GM13976 (cell line): ENCODE results near the gene GRB2.

Experiments used
- DNase-seq: peaks from one replicate; pipeline ENCODE4 v3.0.0; 2012; ENCODE audit warnings: low spot score
- in situ Hi-C: fragments of 300-500 bp; cut with MboI; formaldehyde crosslinking; loops from one replicate; pipeline ENCODE4 v1.12.0; 2022; ENCODE audit warnings: low sequenced_read_pairs, mixed read lengths, inconsistent platforms; ENCODE audit not compliant: unreplicated experiment
- TF ChIP-seq, protein P1 (sequence below): IDR thresholded peaks from 2 replicates; pipeline ENCODE4 v1.5.1; 2012; ENCODE audit warnings: borderline replicate concordance, mild to moderate bottlenecking; ENCODE audit not compliant: insufficient read depth; ENCODE audit errors: extremely low read depth, missing control alignments, control extremely low read depth

Gene GRB2

DNA sequence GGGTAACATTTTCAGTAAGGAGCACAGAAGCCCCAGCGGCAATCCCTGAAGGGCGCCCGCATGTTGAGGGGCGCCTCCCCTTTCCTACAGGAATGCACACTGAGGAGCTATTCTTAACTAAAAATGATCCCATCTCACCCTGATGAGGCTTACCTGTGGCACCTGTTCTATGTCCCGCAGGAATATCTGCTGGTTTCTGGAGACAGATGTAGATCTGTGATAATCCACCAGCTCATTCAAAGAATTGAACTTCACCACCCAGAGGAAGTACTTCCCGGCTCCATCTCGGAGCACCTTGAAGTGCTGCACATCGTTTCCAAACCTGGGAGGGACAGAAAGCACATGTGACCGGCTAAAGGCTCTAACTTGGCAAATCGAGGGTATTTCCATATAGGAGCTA, 84.0 kb downstream of the GRB2 start:
- TF ChIP-seq, protein P1, sequence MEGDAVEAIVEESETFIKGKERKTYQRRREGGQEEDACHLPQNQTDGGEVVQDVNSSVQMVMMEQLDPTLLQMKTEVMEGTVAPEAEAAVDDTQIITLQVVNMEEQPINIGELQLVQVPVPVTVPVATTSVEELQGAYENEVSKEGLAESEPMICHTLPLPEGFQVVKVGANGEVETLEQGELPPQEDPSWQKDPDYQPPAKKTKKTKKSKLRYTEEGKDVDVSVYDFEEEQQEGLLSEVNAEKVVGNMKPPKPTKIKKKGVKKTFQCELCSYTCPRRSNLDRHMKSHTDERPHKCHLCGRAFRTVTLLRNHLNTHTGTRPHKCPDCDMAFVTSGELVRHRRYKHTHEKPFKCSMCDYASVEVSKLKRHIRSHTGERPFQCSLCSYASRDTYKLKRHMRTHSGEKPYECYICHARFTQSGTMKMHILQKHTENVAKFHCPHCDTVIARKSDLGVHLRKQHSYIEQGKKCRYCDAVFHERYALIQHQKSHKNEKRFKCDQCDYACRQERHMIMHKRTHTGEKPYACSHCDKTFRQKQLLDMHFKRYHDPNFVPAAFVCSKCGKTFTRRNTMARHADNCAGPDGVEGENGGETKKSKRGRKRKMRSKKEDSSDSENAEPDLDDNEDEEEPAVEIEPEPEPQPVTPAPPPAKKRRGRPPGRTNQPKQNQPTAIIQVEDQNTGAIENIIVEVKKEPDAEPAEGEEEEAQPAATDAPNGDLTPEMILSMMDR: no peak
- no peak for DNase-seq
- in situ Hi-C loops: loop anchor here (10.0 kb wide), 1 partner anchor 83 kb away; the partner anchor contains the start of gene GRB2

DNA sequence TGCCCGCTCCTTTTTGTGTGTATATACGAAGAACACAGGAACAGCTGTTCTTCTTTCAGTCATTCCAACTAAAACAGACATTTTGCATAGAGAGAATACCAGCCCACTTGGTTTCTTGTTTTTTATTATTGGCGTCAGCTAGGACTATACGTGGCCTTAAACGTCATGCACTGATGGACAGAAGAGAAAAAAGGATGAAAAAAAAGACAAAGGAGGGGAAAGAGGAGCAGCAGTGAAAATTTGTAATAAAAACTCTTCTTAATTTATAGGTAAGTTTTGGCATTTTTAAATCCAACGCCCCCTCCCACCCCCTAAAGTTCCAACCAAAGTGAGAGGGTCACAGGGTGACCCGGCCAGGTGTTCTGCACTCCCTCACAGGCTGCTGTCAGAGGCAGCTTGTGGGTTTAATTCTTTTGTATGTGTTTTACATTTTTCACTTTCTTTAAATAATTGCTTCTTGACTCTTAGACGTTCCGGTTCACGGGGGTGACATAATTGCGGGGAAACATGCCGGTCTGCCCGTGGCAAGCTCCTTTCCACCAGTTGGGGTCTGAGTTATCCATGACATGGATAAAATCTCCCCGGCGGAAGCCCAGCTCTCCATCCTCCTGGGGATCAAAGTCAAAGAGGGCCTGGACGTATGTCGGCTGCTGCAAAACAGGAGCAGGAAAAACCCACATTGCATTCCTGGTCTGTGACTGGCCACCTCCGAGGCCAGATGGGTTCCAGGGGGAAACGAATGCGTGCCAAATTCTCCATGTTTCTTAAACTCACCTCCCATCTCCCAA, 85.4 kb downstream of the GRB2 start:
- peak; percentile 78 for DNase-seq
- TF ChIP-seq, protein P1: no peak
- in situ Hi-C loops: loop anchor here (10.0 kb wide), 1 partner anchor 85 kb away; the partner anchor contains the start of gene GRB2

DNA sequence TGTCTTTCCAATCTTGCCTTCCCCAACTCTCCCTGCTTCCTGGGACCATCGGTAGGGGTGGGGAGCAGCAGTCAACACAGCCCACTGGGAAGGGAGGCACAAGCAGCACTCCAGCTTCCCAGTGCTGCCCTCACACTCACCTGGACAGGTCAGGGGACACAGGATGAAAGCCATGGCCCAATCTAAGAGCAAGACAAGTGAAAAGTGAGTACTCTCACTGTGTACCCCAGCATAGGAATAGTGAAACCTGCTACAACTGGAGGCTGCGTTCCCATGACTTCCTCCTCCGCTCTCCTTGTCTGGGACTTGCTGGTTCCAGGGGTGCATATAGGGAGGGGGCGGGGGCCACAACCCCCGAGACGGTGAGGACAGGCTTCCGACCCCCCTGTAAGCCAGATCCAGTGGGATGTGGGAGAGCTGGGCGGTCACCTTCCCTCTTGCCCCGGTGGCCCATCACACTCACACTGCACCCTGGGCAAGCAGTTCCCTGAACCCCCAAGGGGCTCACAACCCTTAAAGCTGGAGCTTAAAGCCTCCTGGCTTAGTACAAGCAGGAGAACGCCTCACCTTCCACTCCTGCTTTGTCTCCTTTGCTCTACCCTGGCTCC, 86.8 kb downstream of the GRB2 start:
- in situ Hi-C loops: no loop called here
- DNase-seq: no peak
- TF ChIP-seq, protein P1: no peak

DNA sequence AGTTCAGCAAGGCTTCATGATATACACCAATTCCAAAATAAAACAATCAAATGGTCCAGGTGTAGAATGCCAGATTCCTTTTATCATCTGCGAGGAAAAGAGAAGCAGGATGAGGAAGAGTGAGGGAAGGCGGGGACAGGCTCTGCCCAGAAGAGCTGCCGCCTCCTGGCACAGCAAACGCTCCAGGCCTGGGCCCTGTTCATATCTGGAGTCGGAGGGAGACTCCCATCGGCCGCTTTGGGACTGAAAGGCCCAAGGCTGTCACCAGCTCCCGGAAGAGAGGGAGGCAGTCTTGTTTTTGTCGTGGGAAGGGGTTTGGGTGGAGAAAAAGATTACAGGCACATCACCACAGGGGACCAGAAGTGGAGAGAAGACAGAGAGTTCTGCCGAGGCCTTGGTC, 87.3 kb downstream of the GRB2 start:
- DNase-seq: no peak
- in situ Hi-C loops: no loop called here
- TF ChIP-seq, protein P1: no peak

DNA sequence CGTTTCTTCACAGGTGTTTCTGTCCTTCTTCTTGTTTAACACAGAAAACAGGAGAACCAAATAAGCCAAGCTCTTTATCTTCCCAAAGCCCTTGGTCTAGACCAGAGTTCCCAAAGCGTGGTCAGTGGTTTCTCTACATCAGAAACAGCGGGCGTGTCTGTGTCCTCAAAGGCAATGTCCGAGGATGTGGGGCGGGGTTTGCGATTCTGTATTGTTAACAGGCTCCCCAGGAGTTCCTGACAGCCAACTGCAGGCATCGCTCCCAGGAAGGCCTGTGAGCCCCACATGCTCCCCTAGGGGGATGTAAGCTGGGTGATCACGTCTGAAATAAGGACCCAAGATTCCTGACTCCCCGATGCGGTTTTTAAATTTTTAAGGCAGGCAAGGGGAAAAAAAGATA, 87.8 kb downstream of the GRB2 start:
- in situ Hi-C loops: no loop called here
- TF ChIP-seq, protein P1: no peak
- DNase-seq: no peak

DNA sequence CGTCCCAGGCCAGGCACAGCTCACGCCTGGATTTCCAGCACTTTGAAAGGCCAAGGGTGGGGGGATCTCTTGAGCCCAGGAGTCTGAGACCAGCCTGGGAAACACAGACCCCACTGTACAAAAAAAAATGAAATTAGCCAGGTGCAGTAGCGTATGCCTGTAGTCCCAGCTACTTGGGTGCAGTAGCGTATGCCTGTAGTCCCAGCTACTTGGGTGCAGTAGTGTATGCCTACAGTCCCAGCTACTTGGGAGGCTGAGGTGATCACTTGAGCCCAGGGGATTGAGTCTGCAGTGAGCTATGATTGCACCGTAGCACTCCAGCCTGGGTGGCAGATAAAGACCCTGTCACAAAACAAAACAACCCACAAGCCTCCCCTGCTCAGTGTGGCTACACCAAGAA, 89.2 kb downstream of the GRB2 start:
- no peak for DNase-seq
- TF ChIP-seq, protein P1: no peak
- in situ Hi-C loops: no loop called here
